Fibroblast of skin of left biceps (primary cell): ENCODE measurements around the gene CAVIN1.
"Not testable (repeated sequence)": the region's sequence is repeated elsewhere in the genome, so short reads cannot be mapped to it uniquely, and the experiment has no call there.

Source experiments
- DNase-seq, 2 experiments: peaks; one replicate each; pipeline ENCODE4 v3.0.0-alpha.2; 2013; ENCODE audit warnings: low read depth in 2 of 2

Gene CAVIN1

GRCh38 chr17:42405963-42406495 is 17.0 kb downstream of the CAVIN1 start:
- DNase-seq, result no peak

GRCh38 chr17:42405076-42405475 is 18.0 kb downstream of the CAVIN1 start:
- no peak for DNase-seq

GRCh38 chr17:42404326-42405055 is 18.6 kb downstream of the CAVIN1 start:
- no peak for DNase-seq

- DNase-seq, result no peak
These were observed 19.9 kb downstream of the CAVIN1 start for GRCh38 chr17:42403150-42403549.

- no peak for DNase-seq
These were observed 20.9 kb downstream of the CAVIN1 start for GRCh38 chr17:42402117-42402516.

GRCh38 chr17:42400844-42401375 is 22.1 kb downstream of the CAVIN1 start:
- DNase-seq, result not testable (repeated sequence)

GRCh38 chr17:42399948-42400843 is 22.9 kb downstream of the CAVIN1 start:
- DNase-seq, result no peak

GRCh38 chr17:42399121-42399520 is 23.9 kb downstream of the CAVIN1 start:
- no peak for DNase-seq

- DNase-seq, result not testable (repeated sequence)
These were observed 27.5 kb downstream of the CAVIN1 start for GRCh38 chr17:42395601-42396000.

- no peak for DNase-seq
These were observed 28.2 kb downstream of the CAVIN1 start for GRCh38 chr17:42394838-42395237.

GRCh38 chr17:42392692-42393415 is 30.2 kb downstream of the CAVIN1 start:
- DNase-seq, result no peak

GRCh38 chr17:42391439-42391838 is 31.6 kb downstream of the CAVIN1 start:
- not testable (repeated sequence) for DNase-seq

GRCh38 chr17:42389899-42390298 is 33.2 kb downstream of the CAVIN1 start:
- no peak for DNase-seq

GRCh38 chr17:42389135-42389417 is 34.0 kb downstream of the CAVIN1 start:
- no peak for DNase-seq

GRCh38 chr17:42388381-42389134 is 34.5 kb downstream of the CAVIN1 start, which contains the start of gene STAT3:
Gene STAT3, minus strand, starts transcription at chr17:42388442. Its CDS starts 39,926 bp downstream, at chr17:42348516.
- DNase-seq, result peak; percentile 100

- DNase-seq, result no peak
These were observed 35.2 kb downstream of the CAVIN1 start for GRCh38 chr17:42387661-42388380.

- DNase-seq, result peak; percentile 48 to 53
These were observed 36.0 kb downstream of the CAVIN1 start for GRCh38 chr17:42386777-42387657.

GRCh38 chr17:42381898-42382297 is 41.2 kb downstream of the CAVIN1 start:
- no peak for DNase-seq

- DNase-seq, result no peak
These were observed 42.1 kb downstream of the CAVIN1 start for GRCh38 chr17:42380935-42381334.
